Activated naive CD8-positive, alpha-beta T cell treated with anti-CD3 and anti-CD28 coated beads for 36 hours (primary cell): ENCODE data around the gene PORCN. TPM values are rescaled to one million over a fixed set of nuclear protein-coding genes. Genes with fewer than 3 reads are reported as not detected.
A peak's percentile ranks its signal among the peaks of the same experiment; 100 is the strongest.

ENCODE experiments used
- DNase-seq: peaks from one replicate; pipeline ENCODE4 v3.0.0; 2021
- H3K27ac Mint-ChIP-seq: one replicate; pipeline ENCODE4 v1.8.0; 2022; ENCODE audit warnings: mild to moderate bottlenecking, moderate library complexity, mixed read lengths
- H3K27me3 Mint-ChIP-seq: one replicate; pipeline ENCODE4 v1.8.0; 2022; ENCODE audit warnings: mild to moderate bottlenecking, mixed read lengths
- H3K36me3 Mint-ChIP-seq: one replicate; pipeline ENCODE4 v1.8.0; 2021; ENCODE audit warnings: mild to moderate bottlenecking, mixed read lengths
- H3K4me1 Mint-ChIP-seq: one replicate; pipeline ENCODE4 v1.8.0; 2021; ENCODE audit warnings: mixed read lengths
- H3K4me3 Mint-ChIP-seq: one replicate; pipeline ENCODE4 v1.8.0; 2022; ENCODE audit warnings: mild to moderate bottlenecking, moderate library complexity, mixed read lengths
- H3K9me3 Mint-ChIP-seq: one replicate; pipeline ENCODE4 v1.8.0; 2022; ENCODE audit warnings: mixed read lengths
- total RNA-seq, 2 experiments: library from RNA; stranded (reverse); gene quantifications; one replicate each; pipeline ENCODE4 v1.2.3, GENCODE V29; 2021

The PORCN gene
- total RNA-seq, 2 experiments from 2014 or later: 11.0 to 11.9 TPM

GRCh38 chrX:48489892-48490291 is 18.9 kb upstream of the PORCN start:
- Mint-ChIP-seq H3K9me3 (no peaks in the 10 kb centered on the region), H3K36me3 (no peaks in the 10 kb centered on the region), H3K4me3 (no peak overlapping the region), H3K27ac (no peak overlapping the region), H3K4me1 (no peaks in the 10 kb centered on the region), H3K27me3 (no peaks in the 10 kb centered on the region)
- no peak for DNase-seq

GRCh38 chrX:48490661-48491060 is 18.1 kb upstream of the PORCN start:
- H3K27me3 Mint-ChIP-seq: no peaks in the 10 kb centered on the region
- no peak overlapping the region for H3K27ac Mint-ChIP-seq
- no peaks in the 10 kb centered on the region for H3K4me1 Mint-ChIP-seq
- no peaks in the 10 kb centered on the region for H3K9me3 Mint-ChIP-seq
- no peak for DNase-seq
- no peaks in the 10 kb centered on the region for H3K36me3 Mint-ChIP-seq
- H3K4me3 Mint-ChIP-seq: no peak overlapping the region

GRCh38 chrX:48491809-48492208 is 17.0 kb upstream of the PORCN start:
- DNase-seq: no peak
- Mint-ChIP-seq H3K36me3 (no peaks in the 10 kb centered on the region), H3K9me3 (no peaks in the 10 kb centered on the region), H3K27ac (no peak overlapping the region), H3K27me3 (no peaks in the 10 kb centered on the region), H3K4me1 (no peaks in the 10 kb centered on the region), H3K4me3 (no peak overlapping the region)

- Mint-ChIP-seq H3K27ac (no peak overlapping the region), H3K27me3 (no peaks in the 10 kb centered on the region), H3K9me3 (no peaks in the 10 kb centered on the region), H3K4me3 (no peak overlapping the region), H3K4me1 (no peaks in the 10 kb centered on the region), H3K36me3 (no peaks in the 10 kb centered on the region)
- DNase-seq: no peak
Observed at GRCh38 chrX:48492293-48492910, 16.4 kb upstream of the PORCN start.

- H3K9me3 Mint-ChIP-seq: no peaks in the 10 kb centered on the region
Observed at GRCh38 chrX:48493890-48494364, 14.9 kb upstream of the PORCN start.

DNA sequence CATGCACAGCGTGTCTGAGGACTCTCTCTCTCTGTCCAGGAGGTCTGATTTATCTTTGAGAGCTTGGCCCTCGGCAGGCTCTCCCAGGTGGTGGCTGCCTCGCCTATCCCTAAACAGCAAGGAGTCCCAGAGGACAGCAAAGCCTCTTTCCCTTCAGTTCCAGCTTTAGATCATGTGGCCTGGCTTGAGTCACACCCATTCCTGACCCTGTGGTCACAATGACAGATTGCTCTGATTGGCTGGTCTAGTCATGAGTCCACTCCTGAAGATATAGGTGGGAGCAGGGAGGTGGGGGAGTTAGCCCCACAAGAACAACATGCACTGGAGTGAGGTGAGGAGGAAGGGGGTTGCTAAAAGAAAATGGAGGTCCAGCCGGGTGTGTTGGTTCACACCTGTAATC is 12.1 kb upstream of the PORCN start:
- Mint-ChIP-seq H3K4me3 (no peak overlapping the region), H3K4me1 (no peaks in the 10 kb centered on the region), H3K9me3 (no peaks in the 10 kb centered on the region), H3K27me3 (no peaks in the 10 kb centered on the region), H3K36me3 (no peaks in the 10 kb centered on the region), H3K27ac (no peak overlapping the region)
- no peak for DNase-seq

More at GRCh38 chrX:48493890-48494364, 14.9 kb upstream of the PORCN start:
- H3K27ac Mint-ChIP-seq: no peak overlapping the region
- no peak for DNase-seq
- H3K4me1 Mint-ChIP-seq: no peaks in the 10 kb centered on the region
- no peak overlapping the region for H3K4me3 Mint-ChIP-seq
- no peaks in the 10 kb centered on the region for H3K27me3 Mint-ChIP-seq
- H3K36me3 Mint-ChIP-seq: no peaks in the 10 kb centered on the region

- no peak overlapping the region for H3K27ac Mint-ChIP-seq
- no peaks in the 10 kb centered on the region for H3K36me3 Mint-ChIP-seq
- no peaks in the 10 kb centered on the region for H3K9me3 Mint-ChIP-seq
- no peak overlapping the region for H3K4me3 Mint-ChIP-seq
- no peaks in the 10 kb centered on the region for H3K27me3 Mint-ChIP-seq
- H3K4me1 Mint-ChIP-seq: no peaks in the 10 kb centered on the region
- DNase-seq: no peak
Observed at GRCh38 chrX:48497871-48498270, 10.9 kb upstream of the PORCN start.

DNA sequence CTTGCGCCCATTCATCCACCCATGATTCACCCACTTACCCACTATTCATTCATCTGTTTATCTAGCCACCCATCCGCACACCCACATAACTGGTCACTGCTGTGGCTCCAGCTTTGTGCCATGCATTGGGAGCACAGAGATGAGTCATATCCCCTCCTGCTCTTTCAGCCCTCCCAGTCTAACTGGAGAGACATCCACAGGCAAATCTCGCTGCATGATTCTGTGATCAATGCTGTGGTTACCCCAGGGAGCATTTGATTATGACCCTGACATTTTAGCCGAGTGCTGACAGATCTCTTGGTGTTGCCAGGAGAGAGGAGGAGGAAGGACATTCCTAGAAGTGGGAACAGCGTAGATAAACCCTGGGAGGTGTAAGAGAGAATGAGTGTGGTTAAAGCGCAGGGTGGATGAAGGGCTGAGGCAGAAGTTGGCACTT is 10.4 kb upstream of the PORCN start:
- no peak overlapping the region for H3K27ac Mint-ChIP-seq
- H3K9me3 Mint-ChIP-seq: no peaks in the 10 kb centered on the region
- H3K4me1 Mint-ChIP-seq: no peaks in the 10 kb centered on the region
- no peak overlapping the region for H3K4me3 Mint-ChIP-seq
- H3K27me3 Mint-ChIP-seq: no peaks in the 10 kb centered on the region
- H3K36me3 Mint-ChIP-seq: no peaks in the 10 kb centered on the region
- no peak for DNase-seq

GRCh38 chrX:48504261-48504660 is 4.5 kb upstream of the PORCN start:
- Mint-ChIP-seq H3K9me3 (no peaks in the 10 kb centered on the region), H3K27ac (no peak overlapping the region), H3K27me3 (no peaks in the 10 kb centered on the region), H3K36me3 (no peaks in the 10 kb centered on the region), H3K4me3 (no peak overlapping the region), H3K4me1 (no peaks in the 10 kb centered on the region)
- DNase-seq: no peak

- H3K4me1 Mint-ChIP-seq: peaks cover 5% of the 10 kb centered on the region
- no peaks in the 10 kb centered on the region for H3K36me3 Mint-ChIP-seq
- no peak for DNase-seq
- no peaks in the 10 kb centered on the region for H3K27me3 Mint-ChIP-seq
- no peak overlapping the region for H3K27ac Mint-ChIP-seq
- no peak overlapping the region for H3K4me3 Mint-ChIP-seq
- H3K9me3 Mint-ChIP-seq: no peaks in the 10 kb centered on the region
Observed at GRCh38 chrX:48505481-48505880, 3.3 kb upstream of the PORCN start.

GRCh38 chrX:48507246-48507645 is 1.5 kb upstream of the PORCN start:
- no peaks in the 10 kb centered on the region for H3K9me3 Mint-ChIP-seq
- H3K27me3 Mint-ChIP-seq: no peaks in the 10 kb centered on the region
- no peak for DNase-seq
- no peak overlapping the region for H3K4me3 Mint-ChIP-seq
- peaks cover 2% of the 10 kb centered on the region for H3K36me3 Mint-ChIP-seq
- H3K4me1 Mint-ChIP-seq: peaks cover 9% of the 10 kb centered on the region
- no peak overlapping the region for H3K27ac Mint-ChIP-seq

- Mint-ChIP-seq H3K36me3 (peaks cover 2% of the 10 kb centered on the region), H3K4me1 (peaks cover 9% of the 10 kb centered on the region), H3K27ac (peak overlapping the region; percentile 86), H3K4me3 (peak overlapping the region; percentile 93), H3K27me3 (no peaks in the 10 kb centered on the region), H3K9me3 (no peaks in the 10 kb centered on the region)
- DNase-seq: no peak
Observed at GRCh38 chrX:48509245-48509590, 426 bp downstream of the PORCN start.

DNA sequence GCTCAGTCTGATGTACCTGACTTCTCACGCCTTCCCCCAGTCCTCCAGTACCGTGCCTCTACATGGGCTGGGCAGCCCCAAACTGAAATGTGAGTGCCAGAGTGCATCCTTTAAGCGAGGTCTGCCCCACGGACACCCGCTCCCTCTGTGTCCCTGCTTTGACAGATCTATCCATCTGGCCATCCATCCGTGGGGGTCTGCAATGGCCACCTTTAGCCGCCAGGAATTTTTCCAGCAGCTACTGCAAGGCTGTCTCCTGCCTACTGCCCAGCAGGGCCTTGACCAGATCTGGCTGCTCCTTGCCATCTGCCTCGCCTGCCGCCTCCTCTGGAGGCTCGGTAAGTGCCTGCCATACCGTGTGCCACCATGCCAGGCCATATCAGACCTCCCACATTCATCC is 827 bp downstream of the PORCN start:
- Mint-ChIP-seq H3K27ac (peak overlapping the region; percentile 86), H3K27me3 (no peaks in the 10 kb centered on the region), H3K4me1 (peaks cover 9% of the 10 kb centered on the region), H3K36me3 (peaks cover 2% of the 10 kb centered on the region), H3K9me3 (no peaks in the 10 kb centered on the region), H3K4me3 (peak overlapping the region; percentile 93)
- no peak for DNase-seq

GRCh38 chrX:48511560-48511959 is 2.8 kb downstream of the PORCN start:
- H3K27ac Mint-ChIP-seq: no peak overlapping the region
- peaks cover 9% of the 10 kb centered on the region for H3K4me1 Mint-ChIP-seq
- H3K4me3 Mint-ChIP-seq: no peak overlapping the region
- no peaks in the 10 kb centered on the region for H3K27me3 Mint-ChIP-seq
- DNase-seq: no peak
- H3K9me3 Mint-ChIP-seq: no peaks in the 10 kb centered on the region
- H3K36me3 Mint-ChIP-seq: peaks cover 4% of the 10 kb centered on the region

DNA sequence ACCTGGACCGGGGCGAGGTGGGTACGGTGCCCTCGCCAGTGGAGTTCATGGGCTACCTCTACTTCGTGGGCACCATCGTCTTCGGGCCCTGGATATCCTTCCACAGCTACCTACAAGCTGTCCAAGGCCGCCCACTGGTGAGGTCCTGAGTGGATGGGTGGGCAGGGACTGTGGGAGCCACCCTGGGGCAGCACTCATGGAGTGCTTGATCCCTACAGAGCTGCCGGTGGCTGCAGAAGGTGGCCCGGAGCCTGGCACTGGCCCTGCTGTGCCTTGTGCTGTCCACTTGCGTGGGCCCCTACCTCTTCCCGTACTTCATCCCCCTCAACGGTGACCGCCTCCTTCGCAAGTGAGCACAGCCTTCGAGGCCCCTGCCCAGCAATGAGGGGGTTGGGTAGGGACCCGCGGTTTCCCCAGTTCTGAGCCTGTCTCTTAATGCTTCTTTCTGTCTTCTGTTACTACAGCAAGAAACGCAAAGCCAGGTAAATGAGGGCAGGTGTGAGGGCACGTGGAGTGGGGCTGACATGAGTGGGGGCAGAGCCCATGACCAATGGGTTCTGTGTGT is 3.7 kb downstream of the PORCN start:
- Mint-ChIP-seq H3K9me3 (no peaks in the 10 kb centered on the region), H3K36me3 (peaks cover 4% of the 10 kb centered on the region), H3K27ac (no peak overlapping the region), H3K27me3 (no peaks in the 10 kb centered on the region), H3K4me1 (peaks cover 11% of the 10 kb centered on the region), H3K4me3 (no peak overlapping the region)
- DNase-seq: no peak

DNA sequence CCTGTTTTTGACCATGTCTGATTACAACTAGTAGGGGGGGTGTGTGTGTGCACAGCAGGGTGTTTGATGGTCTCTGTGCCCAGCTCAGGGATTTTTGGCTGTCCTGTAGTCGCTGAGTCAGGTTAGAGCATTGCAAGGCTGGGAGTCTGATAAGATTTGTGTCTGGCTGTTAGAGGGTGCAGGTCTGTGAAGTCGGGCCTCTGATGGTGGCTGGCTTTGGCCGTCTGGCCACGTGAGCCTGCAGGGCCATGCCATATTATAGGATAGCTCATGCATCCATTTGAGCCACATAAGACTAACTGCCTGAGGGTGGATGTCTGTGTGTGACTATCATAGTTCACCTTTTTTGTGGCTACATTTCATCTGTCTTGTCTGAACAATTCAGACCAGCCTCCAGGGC is 4.9 kb downstream of the PORCN start:
- Mint-ChIP-seq H3K9me3 (no peaks in the 10 kb centered on the region), H3K4me3 (no peak overlapping the region), H3K27ac (no peak overlapping the region)

More for the DNA sequence above, 4.9 kb downstream of the PORCN start:
- no peaks in the 10 kb centered on the region for H3K27me3 Mint-ChIP-seq
- peaks cover 4% of the 10 kb centered on the region for H3K36me3 Mint-ChIP-seq
- no peak for DNase-seq
- peaks cover 11% of the 10 kb centered on the region for H3K4me1 Mint-ChIP-seq
